Hematopoietic multipotent progenitor cell treated with erythropoietin and hydrocortisone succinate and interleukin-3 and kit ligand, for 17 days (in vitro differentiated cells): ENCODE measurements around the gene KCNMB3.

ENCODE experiments used
- DNase-seq: peaks from one replicate; pipeline ENCODE4 v3.0.0-alpha.2; 2015; ENCODE audit warnings: low spot score

The KCNMB3 gene

DNA sequence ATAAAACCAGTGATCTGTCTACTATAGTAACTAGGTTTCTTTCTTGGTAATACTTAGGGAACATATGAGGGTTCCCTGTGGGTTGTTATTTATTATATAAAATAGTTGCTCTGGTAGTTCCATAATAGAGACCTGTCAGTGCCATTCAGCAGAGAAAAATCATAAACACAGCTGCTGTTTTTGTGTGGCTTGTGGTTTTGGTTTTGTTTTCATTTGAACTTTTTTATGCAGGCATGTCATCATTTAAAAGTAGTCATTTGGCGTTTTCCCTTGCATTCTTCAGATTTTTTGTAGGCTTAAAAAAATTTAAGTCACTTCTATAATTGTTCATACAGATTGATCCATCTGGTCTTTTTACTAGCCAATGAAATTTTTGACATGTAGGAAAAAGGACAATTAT is 54.8 kb downstream of the KCNMB3 start:
- DNase-seq = no peak

DNA sequence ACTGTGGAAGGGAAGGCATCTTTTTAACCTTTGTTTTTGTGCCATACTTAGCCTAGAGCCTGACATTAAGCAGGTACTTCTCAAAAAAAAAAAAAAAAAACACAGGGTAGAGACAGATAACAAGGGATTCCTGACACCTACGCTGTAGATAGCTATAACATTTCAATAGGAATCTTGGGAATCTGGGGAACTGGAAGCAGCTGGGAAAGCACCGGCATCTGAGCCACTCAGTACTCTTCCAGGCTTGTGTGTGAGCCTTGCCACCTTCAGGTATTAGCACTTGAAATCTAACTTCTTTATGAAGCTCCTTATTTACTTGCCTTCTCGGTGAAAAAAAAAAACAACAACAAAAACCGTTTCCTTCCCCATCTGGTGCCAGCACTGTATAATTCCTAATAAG is 56.0 kb downstream of the KCNMB3 start:
- DNase-seq = no peak
